ACHN (cell line): ENCODE data around the gene ZNF26.
"Not testable (repeated sequence)": the region's sequence is repeated elsewhere in the genome, so short reads cannot be mapped to it uniquely, and the experiment has no call there.

Experiments used
- DNase-seq: peaks from one replicate; pipeline ENCODE4 v3.0.0-alpha.2; 2015
- in situ Hi-C: cut with HindIII; loops from 2 replicates; pipeline ENCODE4 v1.10.0; 2017; ENCODE audit warnings: low sequenced_read_pairs, low pct_ligation_motif_present, low pct_unique_long_range_greater_than_20kb

Gene ZNF26

DNA sequence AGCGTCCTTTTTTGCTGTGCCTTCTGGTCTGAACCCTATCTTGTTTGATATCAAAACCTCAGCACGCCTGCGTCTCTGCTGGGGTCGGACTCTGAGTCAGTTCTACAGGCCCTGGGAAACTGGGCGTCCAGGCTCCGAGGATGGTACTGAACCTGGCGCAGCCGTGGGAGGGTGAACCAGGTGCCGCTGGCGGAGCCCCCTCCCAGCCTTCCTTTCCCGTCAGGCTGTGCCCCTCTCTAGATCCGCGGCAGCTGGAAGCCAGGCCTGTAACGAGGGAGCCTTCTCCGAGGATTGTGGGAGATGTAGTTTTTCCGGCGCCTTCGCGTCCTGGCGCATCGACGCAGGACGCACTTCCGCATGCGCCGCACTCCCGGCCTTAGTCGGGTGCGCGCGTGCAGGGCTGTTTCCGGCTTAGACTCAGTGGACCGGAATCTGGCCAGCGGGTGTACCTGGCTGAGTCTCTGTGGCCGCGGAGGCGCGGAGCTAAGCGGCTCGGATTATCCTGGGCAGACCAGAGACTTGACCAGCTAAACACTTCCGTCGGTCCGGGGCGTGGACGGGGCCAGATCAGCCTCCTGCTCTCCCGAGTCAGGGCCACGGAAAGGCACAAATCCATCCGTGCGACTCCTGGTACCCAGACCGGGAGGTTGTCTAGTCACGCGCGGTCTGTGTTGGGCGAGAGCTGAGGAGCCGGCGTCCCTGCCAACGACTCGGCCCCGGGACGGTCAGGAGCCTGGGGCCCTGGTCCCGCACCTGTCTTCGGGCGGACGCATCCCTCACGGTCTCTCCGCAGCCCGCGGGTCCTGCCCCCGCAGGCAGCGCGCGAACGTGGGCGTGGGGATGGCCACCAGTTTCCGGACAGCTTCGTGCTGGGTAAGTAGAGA is at the start of gene ZNF26:
Gene ZNF26, plus strand, starts transcription at position 367 of the 884 bp plus-strand sequence. Its CDS starts 474 bp downstream, at position 841.
- DNase-seq: peak; percentile 98
- in situ Hi-C loops: no loop called here

GRCh38 chr12:132936921-132937320 is 49.2 kb upstream of the ZNF26 start:
- in situ Hi-C loops, DNase-seq: not testable (repeated sequence)

- no peak for DNase-seq
- in situ Hi-C loops: no loop called here
Observed at GRCh38 chr12:132937476-132937875, 48.7 kb upstream of the ZNF26 start.

DNA sequence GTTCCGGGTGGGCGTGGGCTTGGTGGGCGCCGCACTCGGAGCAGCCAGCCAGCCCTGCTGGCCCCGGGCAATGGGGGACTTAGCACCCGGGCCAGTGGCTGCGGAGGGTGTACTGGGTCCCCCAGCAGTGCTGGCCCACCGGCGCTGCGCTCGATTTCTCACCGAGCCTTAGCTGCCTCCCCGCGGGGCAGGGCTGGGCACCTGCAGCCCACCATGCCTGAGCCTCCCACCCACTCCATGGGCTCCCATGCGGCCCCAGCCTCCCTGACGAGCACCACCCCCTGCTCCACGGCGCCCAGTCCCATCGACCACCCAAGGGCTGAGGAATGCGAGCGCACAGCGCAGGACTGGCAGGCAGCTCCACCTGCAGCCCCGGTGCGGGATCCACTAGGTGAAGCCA is 47.4 kb upstream of the ZNF26 start:
- DNase-seq, in situ Hi-C loops: not testable (repeated sequence)

- in situ Hi-C loops: no loop called here
- DNase-seq: no peak
Observed at GRCh38 chr12:132940071-132940719, 46.0 kb upstream of the ZNF26 start.

DNA sequence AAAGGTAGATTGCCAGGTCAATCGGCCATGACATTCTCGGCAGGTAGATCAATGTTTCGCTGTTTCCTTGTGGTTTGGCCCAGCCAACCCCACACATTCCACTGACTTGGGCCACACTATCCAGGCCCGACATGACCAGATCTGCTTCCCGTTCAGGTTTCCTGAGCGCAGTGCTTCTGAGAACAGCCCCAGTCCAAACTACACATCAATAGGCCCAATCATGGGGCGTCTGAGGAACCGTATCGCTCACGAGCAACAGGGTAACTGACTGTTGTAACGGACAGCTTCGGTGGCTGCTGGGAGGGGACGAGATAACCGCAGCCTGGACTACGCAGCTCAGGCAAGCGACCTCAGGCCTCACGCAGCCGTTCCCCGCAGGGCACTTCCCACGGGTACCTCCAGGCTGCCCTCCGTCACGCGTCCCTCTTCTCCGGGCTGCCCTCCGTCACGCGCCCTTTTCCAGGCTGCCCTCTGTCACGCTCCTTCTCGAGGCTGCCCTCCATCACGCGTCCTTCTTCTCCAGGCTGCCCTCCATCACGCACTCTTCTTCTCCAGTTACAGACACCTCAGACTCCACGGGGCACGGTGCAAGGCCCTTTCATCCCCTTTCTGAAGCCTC is 44.7 kb upstream of the ZNF26 start:
- in situ Hi-C loops: no loop called here
- DNase-seq: no peak

GRCh38 chr12:132942611-132943010 is 43.6 kb upstream of the ZNF26 start:
- DNase-seq: no peak
- in situ Hi-C loops: no loop called here

- DNase-seq: no peak
- in situ Hi-C loops: no loop called here
Observed at GRCh38 chr12:132945806-132946205, 40.4 kb upstream of the ZNF26 start.

DNA sequence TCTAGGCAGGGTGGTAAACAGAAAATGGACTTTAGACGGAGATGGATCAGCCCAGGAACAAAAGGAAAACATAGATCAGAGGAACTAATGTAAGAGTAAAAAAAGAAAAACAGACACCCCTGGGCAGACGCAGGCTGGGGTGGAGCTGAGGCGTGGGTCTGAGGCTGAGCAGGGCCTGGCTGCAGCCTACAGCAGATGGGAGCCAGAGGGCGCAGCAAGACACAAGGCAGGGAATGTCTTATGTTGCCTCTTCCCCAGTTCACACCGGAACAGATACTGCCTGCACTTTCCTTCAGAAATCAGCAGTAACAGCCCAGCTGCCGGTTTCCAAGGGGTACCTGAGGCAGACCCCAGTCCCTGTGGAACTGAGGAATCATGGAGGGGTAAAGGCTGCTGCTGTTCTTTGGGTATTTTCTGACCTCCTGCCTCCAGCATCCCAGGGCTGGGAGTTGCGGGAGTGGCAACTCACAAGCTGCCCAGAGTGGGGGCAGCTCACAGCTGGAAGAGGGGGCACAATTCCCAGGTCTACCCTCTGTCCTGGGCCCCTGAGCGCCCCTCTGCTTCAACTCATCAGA is 39.8 kb upstream of the ZNF26 start:
- in situ Hi-C loops: no loop called here

DNA sequence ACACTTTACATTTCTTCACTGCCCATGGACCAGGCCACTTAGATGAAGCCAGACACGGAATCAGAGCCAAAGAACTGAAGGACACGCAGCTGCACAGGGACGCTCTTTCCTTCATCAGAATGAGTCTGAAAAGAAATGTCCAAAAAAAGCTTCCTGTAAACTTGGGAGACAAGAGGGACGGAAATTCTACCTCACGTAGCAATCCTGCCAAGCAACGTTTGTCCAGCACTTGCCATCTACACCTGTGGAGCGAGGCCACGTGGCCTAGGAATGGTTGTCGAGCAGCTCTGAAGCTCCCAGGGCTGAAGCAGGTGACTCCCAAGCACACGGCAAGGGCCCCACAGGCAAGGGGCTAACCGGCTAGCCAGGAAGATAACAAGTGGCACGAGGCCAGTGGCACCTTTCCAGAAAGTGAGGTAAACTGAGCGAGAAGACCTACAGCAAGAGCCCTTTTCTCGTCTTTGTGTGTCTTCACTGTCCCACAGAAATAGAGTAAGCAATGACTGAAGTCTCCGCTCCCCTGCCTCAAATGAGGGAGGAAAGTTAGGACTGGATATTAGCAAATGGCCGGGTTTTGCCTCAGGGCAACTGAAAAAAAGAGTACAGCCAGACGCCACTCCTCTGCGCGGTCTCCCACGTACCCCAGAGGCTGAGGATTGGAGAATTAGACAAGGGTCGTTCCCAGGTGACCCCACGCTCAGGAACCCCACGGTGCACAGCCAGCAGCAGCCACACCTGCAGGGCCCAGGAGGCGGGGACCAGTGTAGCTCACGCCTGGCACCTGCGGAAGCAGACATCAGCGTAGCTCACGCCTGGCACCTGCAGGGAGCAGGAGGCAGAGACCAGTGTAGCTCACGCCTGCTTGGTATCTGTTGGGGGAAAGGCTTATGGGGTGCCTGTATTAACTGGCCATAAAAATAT is 37.8 kb upstream of the ZNF26 start:
- in situ Hi-C loops: no loop called here
- DNase-seq: no peak

More for the DNA sequence above, 39.8 kb upstream of the ZNF26 start:
- DNase-seq: no peak

GRCh38 chr12:132949936-132950837 is 36.0 kb upstream of the ZNF26 start:
- in situ Hi-C loops: no loop called here
- no peak for DNase-seq

DNA sequence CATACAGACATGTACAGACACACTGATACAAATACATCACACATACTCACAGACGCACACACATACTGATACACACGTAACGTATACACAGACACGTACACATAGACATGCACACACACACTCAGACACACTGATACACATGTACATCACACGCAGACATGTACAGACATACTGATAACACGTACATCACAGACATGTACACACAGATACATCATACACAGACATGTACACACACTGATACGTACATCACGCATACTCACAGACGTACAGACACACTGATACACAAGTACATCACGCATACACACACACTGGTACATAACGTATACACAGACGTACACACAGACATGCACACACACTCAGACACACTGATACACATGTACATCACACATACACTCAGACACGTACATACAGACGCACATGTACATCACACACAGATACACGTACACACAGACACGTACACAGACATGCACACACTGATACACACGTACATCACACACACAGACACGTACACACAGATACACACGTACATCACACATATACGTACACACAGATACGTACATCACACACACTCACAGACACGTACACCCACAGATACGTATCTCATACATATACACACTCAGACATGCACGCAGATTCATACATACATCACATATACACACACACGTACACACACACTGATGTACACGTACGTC is 35.2 kb upstream of the ZNF26 start:
- in situ Hi-C loops: no loop called here
- DNase-seq: no peak

GRCh38 chr12:132951649-132952048 is 34.5 kb upstream of the ZNF26 start:
- DNase-seq: no peak
- in situ Hi-C loops: no loop called here

DNA sequence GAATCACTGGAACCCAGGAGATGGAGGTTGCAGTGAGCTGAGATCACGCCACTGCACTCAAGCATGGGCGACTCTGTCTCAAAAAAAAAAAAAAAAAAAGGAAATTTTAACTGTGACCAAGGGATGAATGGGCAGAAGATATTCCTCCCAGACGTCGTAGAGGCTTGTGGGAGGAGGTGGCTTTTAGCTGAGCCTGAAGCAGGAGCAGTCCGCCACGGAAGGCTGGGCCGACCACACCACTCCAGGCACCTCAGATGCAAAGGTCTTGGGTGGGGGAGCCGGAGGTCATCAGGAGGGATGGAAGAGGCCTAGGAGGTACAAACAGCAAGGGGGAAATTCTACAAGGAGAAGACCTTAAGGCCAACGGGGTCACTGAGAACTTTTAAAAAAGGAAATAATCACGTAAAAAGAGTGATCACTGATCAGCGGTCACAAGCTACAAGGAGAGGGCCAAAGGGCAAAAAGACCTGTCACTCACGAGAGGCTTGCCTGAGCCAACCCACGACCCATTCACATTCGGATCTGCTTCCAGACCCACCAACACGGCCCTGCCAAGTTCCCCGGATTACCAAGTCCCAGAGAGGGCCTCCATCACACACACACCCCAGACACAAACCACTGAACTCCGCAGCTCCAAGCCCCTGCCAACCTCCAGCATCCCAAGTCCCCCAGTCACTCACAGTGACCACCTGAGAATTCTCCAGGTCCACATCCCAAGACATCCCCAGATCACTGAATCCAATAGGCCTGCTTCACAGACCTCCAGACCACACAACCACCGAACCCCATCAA is 33.6 kb upstream of the ZNF26 start:
- in situ Hi-C loops: no loop called here
- no peak for DNase-seq

- in situ Hi-C loops: no loop called here
- no peak for DNase-seq
Observed at GRCh38 chr12:132953163-132953425, 33.1 kb upstream of the ZNF26 start.

GRCh38 chr12:132953771-132954170 is 32.4 kb upstream of the ZNF26 start:
- in situ Hi-C loops: no loop called here

More at GRCh38 chr12:132953771-132954170, 32.4 kb upstream of the ZNF26 start:
- DNase-seq: no peak
